ENCODE data around the gene RMI2. TPM values are rescaled to one million over a fixed set of nuclear protein-coding genes. Genes with fewer than 3 reads are reported as not detected.

Gene RMI2
- total RNA-seq, 2 donors from 2014 or later = 12.0 to 46.3 TPM

DNA sequence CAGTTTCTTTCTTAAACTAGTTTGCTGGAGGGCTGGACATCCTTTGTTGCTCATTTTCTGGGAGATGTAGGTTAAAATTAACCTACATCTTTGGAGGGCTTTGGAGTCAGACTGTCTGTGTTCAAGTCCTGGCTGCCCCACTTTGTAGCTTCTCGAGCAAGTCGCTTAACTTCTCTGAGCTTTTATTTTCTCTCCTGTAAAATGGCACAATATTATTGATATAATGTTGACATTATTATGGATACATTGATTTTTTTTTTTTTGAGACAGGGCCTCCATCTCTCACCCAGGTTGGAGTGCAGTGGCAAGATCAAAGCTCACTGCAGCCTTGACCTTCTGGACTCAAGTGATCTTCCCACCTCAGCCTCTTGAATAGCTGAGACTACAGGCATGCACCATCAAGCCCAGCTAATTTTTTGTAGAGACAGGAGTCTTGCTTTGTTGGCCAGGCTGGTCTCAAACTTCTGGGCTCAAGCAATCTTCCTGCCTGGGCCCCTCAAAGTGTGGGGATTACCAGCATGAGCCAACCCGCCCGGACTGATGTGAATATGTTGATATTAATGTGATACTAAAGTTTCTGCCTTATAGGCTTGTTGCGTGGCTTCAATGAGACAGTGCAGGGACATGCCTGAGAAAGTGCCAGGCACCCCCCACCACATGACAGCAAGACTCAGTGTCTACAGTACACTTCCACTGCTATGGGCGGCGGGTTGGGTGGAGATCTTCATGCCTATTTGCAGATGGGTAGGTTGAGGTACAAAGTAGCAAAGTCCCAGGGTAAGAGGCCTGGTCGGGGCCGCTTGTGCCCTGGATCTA lies 31.6 kb upstream of the RMI2 start:
- H3K4me1 ChIP-seq = peaks cover 6% of the 10 kb centered on the region
- no peak overlapping the region for H3K27ac ChIP-seq
- no peaks in the 10 kb centered on the region for H3K27me3 ChIP-seq
- H3K9ac ChIP-seq (ENCODE audit: low read depth in 2 of 2, low read length in 2 of 2) = no peak overlapping the region
- no peaks in the 10 kb centered on the region for H3K36me3 ChIP-seq
- DNase-seq = no peak
- H3K4me3 ChIP-seq = no peak overlapping the region
- no peaks in the 10 kb centered on the region for H3K9me3 ChIP-seq
- intact Hi-C loops (cut with DNase I) = no loop called here
- TF ChIP-seq, protein P1, sequence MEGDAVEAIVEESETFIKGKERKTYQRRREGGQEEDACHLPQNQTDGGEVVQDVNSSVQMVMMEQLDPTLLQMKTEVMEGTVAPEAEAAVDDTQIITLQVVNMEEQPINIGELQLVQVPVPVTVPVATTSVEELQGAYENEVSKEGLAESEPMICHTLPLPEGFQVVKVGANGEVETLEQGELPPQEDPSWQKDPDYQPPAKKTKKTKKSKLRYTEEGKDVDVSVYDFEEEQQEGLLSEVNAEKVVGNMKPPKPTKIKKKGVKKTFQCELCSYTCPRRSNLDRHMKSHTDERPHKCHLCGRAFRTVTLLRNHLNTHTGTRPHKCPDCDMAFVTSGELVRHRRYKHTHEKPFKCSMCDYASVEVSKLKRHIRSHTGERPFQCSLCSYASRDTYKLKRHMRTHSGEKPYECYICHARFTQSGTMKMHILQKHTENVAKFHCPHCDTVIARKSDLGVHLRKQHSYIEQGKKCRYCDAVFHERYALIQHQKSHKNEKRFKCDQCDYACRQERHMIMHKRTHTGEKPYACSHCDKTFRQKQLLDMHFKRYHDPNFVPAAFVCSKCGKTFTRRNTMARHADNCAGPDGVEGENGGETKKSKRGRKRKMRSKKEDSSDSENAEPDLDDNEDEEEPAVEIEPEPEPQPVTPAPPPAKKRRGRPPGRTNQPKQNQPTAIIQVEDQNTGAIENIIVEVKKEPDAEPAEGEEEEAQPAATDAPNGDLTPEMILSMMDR (IDR thresholded peaks at IDR 0.05) = no peak

DNA sequence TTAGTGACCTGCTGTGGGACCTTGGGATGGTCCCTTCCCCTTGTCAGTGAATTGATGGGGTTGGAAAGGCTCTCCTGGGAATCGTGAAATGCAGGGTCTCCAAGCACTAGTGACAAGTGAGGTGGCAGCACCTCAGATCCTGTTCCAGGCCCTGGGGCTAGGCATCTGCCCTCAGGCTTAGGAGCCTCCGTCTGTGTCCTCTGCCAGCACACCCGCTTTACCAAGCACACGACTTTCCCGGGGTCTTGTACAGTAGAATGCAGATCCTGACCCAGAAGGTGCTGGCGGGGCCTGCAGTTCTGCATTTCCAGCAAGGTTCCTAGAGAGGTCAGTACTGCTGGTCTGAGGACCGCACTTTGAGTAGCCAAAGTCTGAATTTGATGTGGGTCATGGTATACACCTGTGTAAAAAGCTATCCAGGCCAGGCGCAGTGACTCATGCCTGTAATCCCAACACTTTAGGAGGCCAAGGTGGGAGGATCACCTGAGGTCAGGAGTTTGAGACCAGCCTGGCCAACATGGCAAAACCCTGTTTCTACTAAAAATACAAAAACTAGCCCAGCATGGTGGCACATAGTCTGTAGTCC lies 30.9 kb upstream of the RMI2 start:
- no peaks in the 10 kb centered on the region for H3K27me3 ChIP-seq

DNA sequence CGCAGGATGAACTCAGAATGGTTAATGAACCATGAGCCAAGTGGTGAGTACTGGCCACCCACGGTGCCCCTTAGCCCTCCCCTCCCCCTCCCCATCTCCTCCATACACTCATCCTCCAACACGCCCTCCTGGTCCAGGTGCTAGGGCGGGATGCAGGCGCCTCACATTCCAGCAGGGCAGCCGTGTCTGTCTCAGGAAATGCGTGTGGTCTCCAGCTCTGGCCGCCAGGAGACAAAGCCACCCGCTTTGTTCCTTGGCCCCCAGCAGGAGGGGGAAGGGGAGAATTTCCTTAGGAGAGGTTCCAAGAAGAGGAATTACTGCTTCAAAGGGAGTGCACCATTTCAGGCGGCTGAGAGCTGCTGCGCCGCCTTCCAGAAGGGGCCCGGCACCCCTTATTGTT lies 29.7 kb upstream of the RMI2 start:
- H3K27me3 ChIP-seq = no peaks in the 10 kb centered on the region
- intact Hi-C loops (cut with DNase I) = no loop called here
- H3K4me3 ChIP-seq = no peak overlapping the region
- H3K9me3 ChIP-seq = no peaks in the 10 kb centered on the region
- no peak for DNase-seq
- no peaks in the 10 kb centered on the region for H3K36me3 ChIP-seq
- H3K9ac ChIP-seq (ENCODE audit: low read depth in 2 of 2, low read length in 2 of 2) = no peak overlapping the region
- TF ChIP-seq, protein P1 (IDR thresholded peaks at IDR 0.05) = no peak
- no peak overlapping the region for H3K27ac ChIP-seq
- peaks cover 3% of the 10 kb centered on the region for H3K4me1 ChIP-seq

More for the DNA sequence above, 30.9 kb upstream of the RMI2 start:
- Histone ChIP-seq H3K9me3 (no peaks in the 10 kb centered on the region), H3K4me3 (no peak overlapping the region), H3K4me1 (peaks cover 3% of the 10 kb centered on the region), H3K9ac (ENCODE audit: low read depth in 2 of 2, low read length in 2 of 2) (no peak overlapping the region), H3K27ac (no peak overlapping the region), H3K36me3 (no peaks in the 10 kb centered on the region)
- TF ChIP-seq, protein P1 (IDR thresholded peaks at IDR 0.05) = no peak
- DNase-seq = no peak
- intact Hi-C loops (cut with DNase I) = no loop called here

DNA sequence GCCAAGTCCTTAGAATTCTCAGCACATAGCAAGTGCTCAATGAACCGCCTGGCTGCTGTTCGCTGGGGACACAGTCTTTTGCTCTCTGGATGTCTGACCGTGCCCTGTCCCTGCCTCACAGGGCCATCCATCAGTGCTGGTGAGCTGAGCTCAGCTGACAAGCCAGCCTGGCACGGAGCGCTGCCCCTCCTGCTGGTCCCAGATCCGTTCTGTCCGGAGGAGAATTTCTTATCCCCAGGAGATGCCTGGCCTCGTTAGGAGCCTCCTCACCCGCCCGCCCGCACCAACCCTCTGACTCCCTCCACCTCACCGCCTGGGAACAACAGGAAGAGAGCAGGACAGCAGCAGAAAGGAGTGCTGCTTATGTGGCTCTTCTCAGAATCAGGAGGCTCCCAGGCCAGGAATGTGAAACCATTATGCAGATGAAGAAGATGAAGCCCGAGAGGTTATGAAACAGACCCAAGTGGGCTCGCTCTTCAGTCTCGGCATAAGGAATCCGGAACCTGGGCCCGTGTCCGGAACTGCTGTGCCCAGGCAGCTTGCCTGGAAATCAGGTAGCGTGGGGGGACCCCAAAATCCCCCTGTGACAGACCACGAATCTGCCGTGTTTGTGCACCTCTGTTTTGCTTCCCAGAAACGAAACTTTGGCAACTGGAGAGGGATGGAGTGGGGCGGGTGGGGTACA lies 28.8 kb upstream of the RMI2 start:
- peaks cover 3% of the 10 kb centered on the region for H3K4me1 ChIP-seq
- no peak overlapping the region for H3K27ac ChIP-seq
- DNase-seq = no peak
- TF ChIP-seq, protein P1 (IDR thresholded peaks at IDR 0.05) = no peak
- intact Hi-C loops (cut with DNase I) = no loop called here
- no peaks in the 10 kb centered on the region for H3K36me3 ChIP-seq
- no peaks in the 10 kb centered on the region for H3K27me3 ChIP-seq
- H3K9ac ChIP-seq (ENCODE audit: low read depth in 2 of 2, low read length in 2 of 2) = no peak overlapping the region
- no peak overlapping the region for H3K4me3 ChIP-seq
- no peaks in the 10 kb centered on the region for H3K9me3 ChIP-seq

DNA sequence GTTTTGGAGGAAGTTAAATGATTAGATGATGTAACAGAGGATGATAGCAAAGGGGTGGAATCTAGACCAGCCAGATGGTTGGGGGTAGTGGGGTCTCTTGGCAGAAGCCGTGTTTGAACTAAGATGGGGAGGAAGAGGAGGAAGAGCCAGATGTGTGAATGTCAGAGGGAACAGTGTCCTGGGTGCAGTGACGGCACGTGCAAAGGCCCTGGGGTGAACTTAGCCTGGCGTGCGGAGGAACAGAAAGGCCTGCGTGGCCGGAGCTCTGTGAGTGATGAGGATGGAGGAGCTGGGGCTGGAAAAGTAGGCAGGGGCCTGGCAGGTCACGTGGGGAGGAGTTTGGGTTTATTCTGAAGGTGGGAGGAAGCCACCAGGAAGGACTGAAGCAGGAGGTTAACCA lies 26.4 kb upstream of the RMI2 start:
- Histone ChIP-seq H3K27me3 (no peaks in the 10 kb centered on the region), H3K9ac (ENCODE audit: low read depth in 2 of 2, low read length in 2 of 2) (no peak overlapping the region), H3K27ac (no peak overlapping the region), H3K36me3 (no peaks in the 10 kb centered on the region), H3K4me1 (no peaks in the 10 kb centered on the region), H3K4me3 (no peak overlapping the region), H3K9me3 (no peaks in the 10 kb centered on the region)
- no peak for DNase-seq
- intact Hi-C loops (cut with DNase I) = no loop called here
- TF ChIP-seq, protein P1 (IDR thresholded peaks at IDR 0.05) = no peak
